Right lobe of liver (tissue), 6 donors: ENCODE data around the gene CHMP1B. TPM values are rescaled to one million over a fixed set of nuclear protein-coding genes. Genes with fewer than 3 reads are reported as not detected.

Experiments
- ATAC-seq, 4 donors: fragments of 200-7000 bp; cut with Tn5 transposase; one replicate each; pipeline ENCODE4 v1.9.1; 2020; ENCODE audit warnings: mild to moderate bottlenecking in 4 of 4, moderate library complexity in 4 of 4
- DNase-seq, 3 donors: peaks; one replicate each; pipeline ENCODE4 v3.0.0-alpha.2; 2020
- H3K27ac ChIP-seq, 3 donors: fragments of 200-600 bp; one replicate each; pipeline ENCODE4 v1.8.0; 2022
- H3K27me3 ChIP-seq, 2 donors: fragments of 200-600 bp; one replicate each; pipeline ENCODE4 v1.8.0; 2022
- H3K36me3 ChIP-seq, 4 donors: fragments of 200-600 bp; sonication (generic) in 1 of 4; one replicate each; pipeline versions ENCODE4 v1.5.1 to v1.8.0; 2017 to 2022; ENCODE audit warnings: control low read depth in 1 of 4
- H3K4me1 ChIP-seq, 4 donors: fragments of 200-600 bp; sonication (generic) in 1 of 4; one replicate each; pipeline versions ENCODE4 v1.5.1 to v1.8.0; 2017 to 2022; ENCODE audit warnings: control low read depth in 1 of 4
- H3K4me3 ChIP-seq, 3 donors: fragments of 200-600 bp; one replicate each; pipeline ENCODE4 v1.8.0; 2022
- H3K9me3 ChIP-seq, 4 donors: fragments of 200-600 bp; sonication (generic) in 1 of 4; one replicate each; pipeline versions ENCODE4 v1.5.1 to v1.8.0; 2017 to 2022; ENCODE audit warnings: control low read depth in 1 of 4
- POLR2A ChIP-seq: fragments of 450-650 bp; IDR thresholded peaks from one replicate; pipeline ENCODE4 v1.6.1; 2017; ENCODE audit warnings: antibody characterized with exemption, mild to moderate bottlenecking
- WGBS: methylation state at CpG from one replicate; pipeline ENCODE4 v1.1.6; 2018; ENCODE audit warnings: low coverage, low lambda C conversion rate; ENCODE audit not compliant: insufficient coverage; ENCODE audit errors: missing lambda C conversion rate; 5-methylcytosine and 5-hydroxymethylcytosine counted together
- intact Hi-C, 2 donors: fragments of 100-400 bp; cut with DNase I; formaldehyde crosslinking; loops; one replicate each; pipeline versions ENCODE4 v1.11.2 to v1.14.1; 2022
- total RNA-seq, 6 experiments: library from RNA; depleted of rRNA in 2 of 6; stranded (reverse); fragments of >200 nt in 2 of 6; fragmentation: NEBNext Ultra II Directional in 3 of 6; extraction: Animal tissue kit (Norgen Biotek cat#: 25700) in 3 of 6; gene quantifications; one replicate each; pipeline versions ENCODE4 v1.1.0 to v1.2.4, GENCODE V29; 2016 to 2023
- TF ChIP-seq, protein P1 (sequence below), 4 donors: fragments of 200-600 bp in 3 of 4; fragments of 450-650 bp in 1 of 4; IDR thresholded peaks; one replicate each; pipeline versions ENCODE4 v1.5.1 to v1.8.0; 2016 to 2022; ENCODE audit warnings: antibody characterized with exemption in 4 of 4, mild to moderate bottlenecking in 2 of 4
- donor health status: DM: no; HTN: yes; CAD: no.
- donor health status: DM: no; HTN: no; CAD: no.
- donor health status: DM: no; HTN: no; CAD: no.
- donor health status: DM: no; HTN: yes; CAD: no.
- donor health status: DM: no; HTN: yes; CAD: no.

The CHMP1B gene
- total RNA-seq, 6 experiments from 2014 or later = 13.5 to 22.4 (median 18.2) TPM

DNA sequence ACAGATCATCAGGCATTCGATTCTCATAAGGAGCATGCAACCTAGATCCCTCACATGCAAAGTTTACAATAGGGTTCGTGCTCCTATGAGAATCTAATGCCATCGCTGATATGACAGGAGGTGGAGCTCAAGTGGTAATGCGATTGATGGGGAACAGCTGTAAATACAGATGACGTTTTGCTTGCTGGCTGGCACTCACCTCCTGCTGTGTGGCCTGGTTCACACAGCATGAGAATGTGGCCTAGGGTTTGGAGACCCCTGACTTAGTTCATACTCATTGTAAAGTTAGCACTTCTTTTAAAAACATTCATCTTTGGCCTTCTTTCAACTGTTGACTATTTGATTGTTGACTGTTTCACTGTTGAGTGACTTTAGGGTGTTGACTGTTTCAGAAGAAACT lies 8.7 kb upstream of the CHMP1B start:
- Histone ChIP-seq H3K27ac (no peak overlapping the region), H3K9me3 (no peaks in the 10 kb centered on the region), H3K36me3 (no peaks in the 10 kb centered on the region), H3K27me3 (no peaks in the 10 kb centered on the region), H3K4me3 (no peak overlapping the region), H3K4me1 (no peaks in the 10 kb centered on the region)
- DNase-seq (no peak), ATAC-seq (no peak)
- intact Hi-C loops = no loop called here
- whole genome bisulfite sequencing = 79% methylated on average over 3 of the region's 5 CpGs
- TF ChIP-seq, protein P1, sequence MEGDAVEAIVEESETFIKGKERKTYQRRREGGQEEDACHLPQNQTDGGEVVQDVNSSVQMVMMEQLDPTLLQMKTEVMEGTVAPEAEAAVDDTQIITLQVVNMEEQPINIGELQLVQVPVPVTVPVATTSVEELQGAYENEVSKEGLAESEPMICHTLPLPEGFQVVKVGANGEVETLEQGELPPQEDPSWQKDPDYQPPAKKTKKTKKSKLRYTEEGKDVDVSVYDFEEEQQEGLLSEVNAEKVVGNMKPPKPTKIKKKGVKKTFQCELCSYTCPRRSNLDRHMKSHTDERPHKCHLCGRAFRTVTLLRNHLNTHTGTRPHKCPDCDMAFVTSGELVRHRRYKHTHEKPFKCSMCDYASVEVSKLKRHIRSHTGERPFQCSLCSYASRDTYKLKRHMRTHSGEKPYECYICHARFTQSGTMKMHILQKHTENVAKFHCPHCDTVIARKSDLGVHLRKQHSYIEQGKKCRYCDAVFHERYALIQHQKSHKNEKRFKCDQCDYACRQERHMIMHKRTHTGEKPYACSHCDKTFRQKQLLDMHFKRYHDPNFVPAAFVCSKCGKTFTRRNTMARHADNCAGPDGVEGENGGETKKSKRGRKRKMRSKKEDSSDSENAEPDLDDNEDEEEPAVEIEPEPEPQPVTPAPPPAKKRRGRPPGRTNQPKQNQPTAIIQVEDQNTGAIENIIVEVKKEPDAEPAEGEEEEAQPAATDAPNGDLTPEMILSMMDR (IDR thresholded peaks at IDR 0.05) = no peak
- TF ChIP-seq POLR2A = no peak

DNA sequence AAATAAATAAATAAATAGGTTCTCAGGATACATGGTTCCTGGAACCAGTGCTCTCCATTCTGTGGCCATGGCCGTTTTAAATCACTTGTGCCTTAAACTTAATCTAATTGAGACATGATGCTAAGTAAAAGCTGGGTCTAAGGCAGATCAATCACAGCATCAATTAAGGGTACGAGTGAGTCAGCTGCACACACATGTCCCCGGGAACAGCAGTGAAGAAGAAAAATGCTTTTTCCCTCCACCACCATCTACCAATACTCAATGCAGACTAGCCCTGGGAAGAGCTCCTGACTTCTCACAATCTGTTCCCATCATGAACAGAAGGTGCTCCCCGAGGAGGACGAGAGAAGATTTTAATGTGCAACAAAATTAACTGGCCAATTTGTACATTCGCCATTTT lies 6.8 kb upstream of the CHMP1B start:
- no peaks in the 10 kb centered on the region for H3K4me1 ChIP-seq
- WGBS = 72% methylated on average over 6 of the region's 6 CpGs
- no peaks in the 10 kb centered on the region for H3K9me3 ChIP-seq
- TF ChIP-seq POLR2A = no peak
- TF ChIP-seq, protein P1 (IDR thresholded peaks at IDR 0.05) = no peak
- H3K4me3 ChIP-seq = no peak overlapping the region
- no peak for ATAC-seq
- H3K27me3 ChIP-seq = no peaks in the 10 kb centered on the region
- DNase-seq = no peak
- no peak overlapping the region for H3K27ac ChIP-seq
- intact Hi-C loops = no loop called here
- H3K36me3 ChIP-seq = no peaks in the 10 kb centered on the region

DNA sequence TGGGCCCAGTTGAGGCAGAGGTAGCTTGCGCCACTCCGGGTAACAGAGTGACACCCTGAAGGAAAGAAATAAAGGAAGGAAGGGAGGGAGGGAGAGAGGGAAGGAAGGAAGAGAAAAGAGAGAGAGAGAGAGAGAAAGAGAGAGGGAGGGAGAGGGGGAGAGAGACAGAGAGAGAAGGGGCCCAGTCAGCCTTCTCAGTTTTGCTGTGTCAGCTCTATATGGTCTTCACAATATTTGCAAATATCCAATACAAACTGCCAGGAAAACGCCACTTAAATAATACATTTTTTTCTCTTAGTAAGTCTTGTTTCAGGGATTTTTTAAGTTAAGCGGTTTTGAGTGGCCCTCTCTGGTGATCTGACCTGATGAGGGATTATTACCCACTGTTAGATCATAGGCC lies 5.6 kb upstream of the CHMP1B start:
- H3K27me3 ChIP-seq = no peaks in the 10 kb centered on the region
- H3K4me1 ChIP-seq = no peaks in the 10 kb centered on the region
- no peak overlapping the region for H3K27ac ChIP-seq
- intact Hi-C loops = no loop called here
- no peaks in the 10 kb centered on the region for H3K36me3 ChIP-seq
- H3K9me3 ChIP-seq = no peaks in the 10 kb centered on the region
- TF ChIP-seq, protein P1 (IDR thresholded peaks at IDR 0.05) = no peak
- TF ChIP-seq POLR2A = no peak
- ATAC-seq = no peak
- DNase-seq = no peak
- WGBS = 77% methylated on average over 4 of the region's 4 CpGs
- H3K4me3 ChIP-seq = no peak overlapping the region

DNA sequence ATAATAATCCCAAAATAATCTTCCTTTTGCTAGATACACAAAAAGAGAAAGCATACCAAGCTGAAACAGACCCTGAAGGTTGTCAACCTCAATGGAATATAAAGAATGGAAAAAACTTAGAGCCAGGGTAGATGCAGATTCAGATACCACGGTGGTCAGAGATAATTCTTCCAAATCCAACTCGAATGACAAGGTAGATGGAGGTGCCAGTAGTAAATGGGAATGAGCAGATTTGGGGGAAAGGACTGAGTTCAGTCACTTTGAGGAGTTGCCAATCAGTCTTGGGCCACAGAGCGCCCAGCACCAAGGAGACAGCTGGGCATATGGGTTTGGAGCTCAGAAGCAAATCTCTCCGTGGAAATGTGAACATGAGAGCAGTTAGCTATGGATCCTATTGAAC lies 3.4 kb upstream of the CHMP1B start:
- intact Hi-C loops = no loop called here
- no peak for TF ChIP-seq POLR2A
- TF ChIP-seq, protein P1 (IDR thresholded peaks at IDR 0.05) = no peak
- no peak overlapping the region for H3K4me3 ChIP-seq

DNA sequence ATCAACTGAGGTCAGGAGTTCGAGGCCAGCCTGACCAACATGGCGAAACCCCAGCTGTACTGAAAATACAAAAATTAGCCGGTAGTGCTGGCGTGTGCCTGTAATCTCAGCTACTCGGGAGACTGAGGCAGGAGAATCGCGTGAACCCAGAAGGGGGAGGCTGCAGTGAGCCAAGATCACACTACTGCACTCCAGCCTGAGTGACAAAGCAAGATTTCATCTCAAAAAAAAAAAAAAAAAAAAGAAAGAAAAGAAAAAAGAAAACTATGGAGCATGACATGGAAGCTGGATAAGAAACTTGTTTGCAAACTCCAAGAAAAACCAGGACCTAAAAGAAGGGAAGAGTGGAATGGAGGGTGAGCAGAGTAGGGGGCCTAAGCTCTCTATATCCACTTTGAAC lies 1.9 kb upstream of the CHMP1B start:
- WGBS = 92% methylated on average over 2 of the region's 7 CpGs
- intact Hi-C loops = no loop called here
- peaks cover 0 to 17% (median 8%) of the 10 kb centered on the region in 4 donors for H3K4me1 ChIP-seq
- ATAC-seq = no peak
- no peak overlapping the region for H3K4me3 ChIP-seq
- TF ChIP-seq POLR2A = no peak
- TF ChIP-seq, protein P1 (IDR thresholded peaks at IDR 0.05) = no peak
- no peaks in the 10 kb centered on the region for H3K27me3 ChIP-seq
- H3K36me3 ChIP-seq = no peaks in the 10 kb centered on the region
- H3K9me3 ChIP-seq = no peaks in the 10 kb centered on the region
- H3K27ac ChIP-seq = no peak overlapping the region
- no peak for DNase-seq

More for the DNA sequence above, 3.4 kb upstream of the CHMP1B start:
- ATAC-seq = no peak
- Histone ChIP-seq H3K36me3 (no peaks in the 10 kb centered on the region), H3K9me3 (no peaks in the 10 kb centered on the region), H3K27ac (no peak overlapping the region), H3K4me1 (peaks cover 0 to 6% (median 3%) of the 10 kb centered on the region in 4 donors), H3K27me3 (no peaks in the 10 kb centered on the region)
- 60% methylated on average over 4 of the region's 4 CpGs for WGBS
- DNase-seq = no peak
